Ovary (tissue), 3 donors: Measurements from ENCODE around the gene OPN3.

Experiments used
- EP300 ChIP-seq: sonication (generic); formaldehyde crosslinking; IDR thresholded peaks from one replicate; pipeline ENCODE4 v1.6.1; 2017; ENCODE audit warnings: antibody characterized with exemption
- POLR2A ChIP-seq: fragments of 450-650 bp; IDR thresholded peaks from one replicate; pipeline ENCODE4 v1.6.1; 2017; ENCODE audit warnings: antibody characterized with exemption, mild to moderate bottlenecking, moderate library complexity
- TF ChIP-seq, protein P1 (sequence below), 3 donors: fragments of 450-650 bp in 2 of 3; fragments of 200-600 bp in 1 of 3; IDR thresholded peaks; one replicate each; pipeline versions ENCODE4 v1.5.1 to v1.8.0; 2016 to 2022; ENCODE audit warnings: antibody characterized with exemption in 3 of 3, mild to moderate bottlenecking in 1 of 3
- donor health status: DM: no; HTN: no; CAD: no.

DNA sequence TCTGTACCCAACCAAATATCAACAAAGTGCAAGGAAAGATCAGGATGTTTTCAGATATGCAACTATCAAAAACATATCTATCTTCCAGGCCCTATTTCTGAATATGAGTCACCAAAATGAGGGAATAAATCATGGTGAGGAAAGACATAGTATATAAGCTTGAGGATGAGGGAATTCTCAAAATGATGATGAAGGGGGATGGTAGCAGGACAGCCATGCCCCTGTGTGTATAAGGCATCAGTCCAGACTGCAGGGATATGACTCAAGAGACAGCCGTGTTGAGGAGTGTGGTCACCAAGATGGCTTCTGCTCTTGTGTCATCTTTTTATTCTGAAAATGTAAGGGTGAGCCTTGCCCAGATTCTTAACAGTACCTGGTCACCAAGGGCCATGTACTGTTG lies 7.5 kb upstream of the OPN3 start:
- TF ChIP-seq, protein P1, sequence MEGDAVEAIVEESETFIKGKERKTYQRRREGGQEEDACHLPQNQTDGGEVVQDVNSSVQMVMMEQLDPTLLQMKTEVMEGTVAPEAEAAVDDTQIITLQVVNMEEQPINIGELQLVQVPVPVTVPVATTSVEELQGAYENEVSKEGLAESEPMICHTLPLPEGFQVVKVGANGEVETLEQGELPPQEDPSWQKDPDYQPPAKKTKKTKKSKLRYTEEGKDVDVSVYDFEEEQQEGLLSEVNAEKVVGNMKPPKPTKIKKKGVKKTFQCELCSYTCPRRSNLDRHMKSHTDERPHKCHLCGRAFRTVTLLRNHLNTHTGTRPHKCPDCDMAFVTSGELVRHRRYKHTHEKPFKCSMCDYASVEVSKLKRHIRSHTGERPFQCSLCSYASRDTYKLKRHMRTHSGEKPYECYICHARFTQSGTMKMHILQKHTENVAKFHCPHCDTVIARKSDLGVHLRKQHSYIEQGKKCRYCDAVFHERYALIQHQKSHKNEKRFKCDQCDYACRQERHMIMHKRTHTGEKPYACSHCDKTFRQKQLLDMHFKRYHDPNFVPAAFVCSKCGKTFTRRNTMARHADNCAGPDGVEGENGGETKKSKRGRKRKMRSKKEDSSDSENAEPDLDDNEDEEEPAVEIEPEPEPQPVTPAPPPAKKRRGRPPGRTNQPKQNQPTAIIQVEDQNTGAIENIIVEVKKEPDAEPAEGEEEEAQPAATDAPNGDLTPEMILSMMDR (IDR thresholded peaks at IDR 0.05) = no peak
- TF ChIP-seq POLR2A = no peak
- TF ChIP-seq EP300 = no peak
